ENCODE measurements around the gene SNX17. TPM values are rescaled to one million over a fixed set of nuclear protein-coding genes. Genes with fewer than 3 reads are reported as not detected.
A peak's percentile ranks its signal among the peaks of the same experiment; 100 is the strongest.

The SNX17 gene
- total RNA-seq, 1 donor from 2014 or later, result 58.9 TPM

- intact Hi-C loops (cut with micrococcal nuclease), result no loop called here
- TF ChIP-seq CTCF (IDR thresholded peaks at IDR 0.05; ENCODE audit: borderline replicate concordance), result no peak
- Histone ChIP-seq H3K9me3 (replicated peaks) (no peaks in the 10 kb centered on the region), H3K4me1 (peaks cover 53% of the 10 kb centered on the region), H3K27ac (replicated peaks) (no peak overlapping the region), H3K27me3 (ENCODE audit: low read depth) (no peaks in the 10 kb centered on the region), H3K4me3 (no peak overlapping the region), H3K36me3 (peaks cover 63% of the 10 kb centered on the region)
- DNase-seq, result no peak
Measured at GRCh38 chr2:27376151-27376865, 5.9 kb downstream of the SNX17 start.

GRCh38 chr2:27376866-27377617 is 6.6 kb downstream of the SNX17 start:
- no peaks in the 10 kb centered on the region for H3K9me3 ChIP-seq (replicated peaks)
- peaks cover 49% of the 10 kb centered on the region for H3K4me1 ChIP-seq
- H3K27me3 ChIP-seq (ENCODE audit: low read depth), result no peaks in the 10 kb centered on the region
- no peak for TF ChIP-seq CTCF (IDR thresholded peaks at IDR 0.05; ENCODE audit: borderline replicate concordance)
- no peak overlapping the region for H3K4me3 ChIP-seq
- no peak for DNase-seq
- no peak overlapping the region for H3K27ac ChIP-seq (replicated peaks)
- intact Hi-C loops (cut with micrococcal nuclease), result no loop called here
- H3K36me3 ChIP-seq, result peaks cover 66% of the 10 kb centered on the region

- Histone ChIP-seq H3K4me1 (peaks cover 43% of the 10 kb centered on the region), H3K27ac (replicated peaks) (no peak overlapping the region), H3K9me3 (replicated peaks) (no peaks in the 10 kb centered on the region), H3K4me3 (no peak overlapping the region), H3K36me3 (peaks cover 70% of the 10 kb centered on the region), H3K27me3 (ENCODE audit: low read depth) (no peaks in the 10 kb centered on the region)
- intact Hi-C loops (cut with micrococcal nuclease), result no loop called here
- no peak for DNase-seq
- TF ChIP-seq CTCF (IDR thresholded peaks at IDR 0.05; ENCODE audit: borderline replicate concordance), result no peak
Measured at GRCh38 chr2:27377618-27378095, 7.2 kb downstream of the SNX17 start.

- no peak overlapping the region for H3K4me3 ChIP-seq
- no peak for DNase-seq
- H3K27me3 ChIP-seq (ENCODE audit: low read depth), result no peaks in the 10 kb centered on the region
- no peak for TF ChIP-seq CTCF (IDR thresholded peaks at IDR 0.05; ENCODE audit: borderline replicate concordance)
- peaks cover 37% of the 10 kb centered on the region for H3K4me1 ChIP-seq
- intact Hi-C loops (cut with micrococcal nuclease), result no loop called here
- peaks cover 70% of the 10 kb centered on the region for H3K36me3 ChIP-seq
- H3K9me3 ChIP-seq (replicated peaks), result no peaks in the 10 kb centered on the region
- no peak overlapping the region for H3K27ac ChIP-seq (replicated peaks)
Measured at GRCh38 chr2:27378096-27378808, 7.8 kb downstream of the SNX17 start.

GRCh38 chr2:27378809-27379290 is 8.4 kb downstream of the SNX17 start:
- Histone ChIP-seq H3K27ac (replicated peaks) (no peak overlapping the region), H3K4me1 (peaks cover 36% of the 10 kb centered on the region), H3K9me3 (replicated peaks) (no peaks in the 10 kb centered on the region), H3K27me3 (ENCODE audit: low read depth) (no peaks in the 10 kb centered on the region), H3K36me3 (peaks cover 70% of the 10 kb centered on the region), H3K4me3 (peak overlapping the region; percentile 81)
- no peak for TF ChIP-seq CTCF (IDR thresholded peaks at IDR 0.05; ENCODE audit: borderline replicate concordance)
- intact Hi-C loops (cut with micrococcal nuclease), result no loop called here
- no peak for DNase-seq
